Uterus (tissue), 4 donors: ENCODE results near the gene PAQR5. TPM values are rescaled to one million over a fixed set of nuclear protein-coding genes. Genes with fewer than 3 reads are reported as not detected.

Experiments used
- DNase-seq, 2 donors: peaks; one replicate each; pipeline ENCODE4 v3.0.0-alpha.2; 2019 to 2020
- H3K27ac ChIP-seq, 2 donors: fragments of 200-600 bp; sonication (generic); 1 replicate in 1 of 2; 2 replicates in 1 of 2; pipeline ENCODE4 v1.5.1; 2016 to 2018
- H3K27me3 ChIP-seq, 2 donors: fragments of 200-600 bp; sonication (generic); one replicate each; pipeline ENCODE4 v1.5.1; 2018 to 2019; ENCODE audit warnings: control low read depth in 1 of 2
- H3K36me3 ChIP-seq, 2 donors: fragments of 200-600 bp; sonication (generic); one replicate each; pipeline ENCODE4 v1.5.1; 2019; ENCODE audit warnings: control low read depth in 1 of 2
- H3K4me1 ChIP-seq, 2 donors: fragments of 200-600 bp; sonication (generic); one replicate each; pipeline ENCODE4 v1.5.1; 2018 to 2019; ENCODE audit warnings: control low read depth in 1 of 2
- H3K4me3 ChIP-seq, 2 donors: fragments of 200-600 bp; sonication (generic); 1 replicate in 1 of 2; 2 replicates in 1 of 2; pipeline ENCODE4 v1.5.1; 2018 to 2019; ENCODE audit warnings: mild to moderate bottlenecking in 1 of 2
- H3K9me3 ChIP-seq, 2 donors: fragments of 200-600 bp; sonication (generic); one replicate each; pipeline ENCODE4 v1.5.1; 2019; ENCODE audit warnings: control low read depth in 1 of 2
- CTCF ChIP-seq, 4 experiments: fragments of 200-600 bp in 2 of 4; fragments of 450-650 bp in 2 of 4; sonication (generic) in 2 of 4; IDR thresholded peaks; one replicate each; pipeline ENCODE4 v1.5.1; 2016 to 2019; ENCODE audit warnings: antibody characterized with exemption in 4 of 4, mild to moderate bottlenecking in 2 of 4, moderate library complexity in 1 of 4
- POLR2A ChIP-seq, 2 donors: fragments of 450-650 bp; IDR thresholded peaks; one replicate each; pipeline ENCODE4 v1.6.1; 2016; ENCODE audit warnings: antibody characterized with exemption in 2 of 2, mild to moderate bottlenecking in 1 of 2, moderate library complexity in 1 of 2
- intact Hi-C: fragments of 100-400 bp; cut with DNase I; formaldehyde crosslinking; loops from one replicate; pipeline ENCODE4 v1.15.1; 2023; ENCODE audit warnings: low total_unique reads
- total RNA-seq, 4 donors: library from RNA; depleted of rRNA in 3 of 4; stranded (reverse); fragments of >200 nt in 3 of 4; gene quantifications; one replicate each; pipeline versions ENCODE4 v1.1.0 to v1.2.4, GENCODE V29; 2014 to 2023
- donor health status: DM: yes; HTN: yes; CAD: no.

The PAQR5 gene
- total RNA-seq, 4 donors from 2014 or later: 0.28 to 0.61 TPM; not detected in 2

GRCh38 chr15:69323893-69324430 is 25.2 kb downstream of the PAQR5 start:
- Histone ChIP-seq H3K4me1 (no peaks in the 10 kb centered on the region), H3K27ac (no peak overlapping the region), H3K36me3 (no peaks in the 10 kb centered on the region), H3K4me3 (no peak overlapping the region), H3K9me3 (no peaks in the 10 kb centered on the region), H3K27me3 (no peaks in the 10 kb centered on the region)
- DNase-seq: no peak
- intact Hi-C loops: no loop called here
- TF ChIP-seq CTCF (IDR thresholded peaks at IDR 0.05): no peak
- TF ChIP-seq POLR2A (IDR thresholded peaks at IDR 0.05): no peak

DNA sequence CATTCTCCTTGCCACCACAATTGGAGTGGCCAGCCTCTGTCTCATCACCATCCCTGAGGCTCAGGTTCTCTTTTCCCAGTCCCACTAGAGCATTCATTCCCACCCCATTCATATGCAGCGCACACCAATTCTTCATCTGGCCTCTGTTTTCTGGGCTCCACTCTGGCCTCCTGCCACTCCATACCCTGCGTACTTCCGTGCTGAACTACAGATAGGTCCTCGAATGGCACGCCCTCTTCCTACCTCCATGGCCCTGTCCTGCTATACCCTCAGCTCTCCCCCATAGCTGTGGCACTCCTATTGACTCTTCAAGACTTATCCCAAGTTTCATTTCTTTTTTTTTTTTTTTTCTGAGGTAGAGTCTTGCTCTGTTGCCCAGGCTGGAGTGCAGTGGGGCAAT is 25.9 kb downstream of the PAQR5 start:
- TF ChIP-seq CTCF (IDR thresholded peaks at IDR 0.05) (no peak), POLR2A (IDR thresholded peaks at IDR 0.05) (no peak)
- no peaks in the 10 kb centered on the region for H3K27me3 ChIP-seq
- no peaks in the 10 kb centered on the region for H3K36me3 ChIP-seq
- no peak overlapping the region for H3K4me3 ChIP-seq
- H3K27ac ChIP-seq: no peak overlapping the region
- H3K9me3 ChIP-seq: no peaks in the 10 kb centered on the region
- DNase-seq: no peak
- no peaks in the 10 kb centered on the region for H3K4me1 ChIP-seq
- intact Hi-C loops: no loop called here

GRCh38 chr15:69325456-69325971 is 26.8 kb downstream of the PAQR5 start:
- no peak overlapping the region for H3K4me3 ChIP-seq
- no peak for DNase-seq
- H3K27ac ChIP-seq: no peak overlapping the region
- H3K9me3 ChIP-seq: no peaks in the 10 kb centered on the region
- H3K4me1 ChIP-seq: no peaks in the 10 kb centered on the region
- H3K36me3 ChIP-seq: no peaks in the 10 kb centered on the region
- TF ChIP-seq CTCF (IDR thresholded peaks at IDR 0.05): no peak
- no peak for TF ChIP-seq POLR2A (IDR thresholded peaks at IDR 0.05)
- no peaks in the 10 kb centered on the region for H3K27me3 ChIP-seq
- intact Hi-C loops: no loop called here

DNA sequence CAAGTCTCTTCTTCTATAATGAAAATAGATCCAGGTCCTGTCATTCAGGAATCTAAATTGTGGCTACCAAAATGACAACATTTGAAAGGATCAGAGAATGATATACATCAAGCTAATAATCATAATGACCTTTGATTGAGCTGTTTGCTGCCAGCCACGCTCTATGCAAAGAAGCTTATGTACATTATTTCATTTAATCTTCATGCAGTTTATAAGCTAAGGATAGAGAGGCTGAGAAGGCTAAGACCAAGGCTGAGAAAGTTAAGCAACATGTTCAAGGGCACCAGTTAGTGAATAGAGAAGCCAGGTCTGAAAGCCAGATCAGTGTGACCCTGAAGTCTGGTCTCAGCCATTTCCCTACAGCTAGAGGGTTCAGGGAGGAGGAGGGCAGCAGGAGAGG is 29.4 kb downstream of the PAQR5 start:
- TF ChIP-seq CTCF (IDR thresholded peaks at IDR 0.05): no peak
- no peak for TF ChIP-seq POLR2A (IDR thresholded peaks at IDR 0.05)
- H3K9me3 ChIP-seq: no peaks in the 10 kb centered on the region
- no peak overlapping the region for H3K27ac ChIP-seq
- no peaks in the 10 kb centered on the region for H3K4me1 ChIP-seq
- intact Hi-C loops: no loop called here
- no peak for DNase-seq
- no peak overlapping the region for H3K4me3 ChIP-seq
- H3K27me3 ChIP-seq: no peaks in the 10 kb centered on the region
- no peaks in the 10 kb centered on the region for H3K36me3 ChIP-seq

- intact Hi-C loops: no loop called here
- no peaks in the 10 kb centered on the region for H3K36me3 ChIP-seq
- TF ChIP-seq CTCF (IDR thresholded peaks at IDR 0.05) (no peak), POLR2A (IDR thresholded peaks at IDR 0.05) (no peak)
- H3K27ac ChIP-seq: no peak overlapping the region
- H3K4me1 ChIP-seq: no peaks in the 10 kb centered on the region
- H3K27me3 ChIP-seq: no peaks in the 10 kb centered on the region
- DNase-seq: no peak
- no peak overlapping the region for H3K4me3 ChIP-seq
- no peaks in the 10 kb centered on the region for H3K9me3 ChIP-seq
These were observed 30.0 kb downstream of the PAQR5 start for GRCh38 chr15:69328739-69329138.
